Endothelial cell of umbilical vein (primary cell): ENCODE measurements around the gene BAAT. TPM values are rescaled to one million over a fixed set of nuclear protein-coding genes. Genes with fewer than 3 reads are reported as not detected.

Experiments
- BruUV-seq: library from RNA; stranded (reverse); fragments of 400-500 nt; replicated peaks from 2 replicates; lab custom pipeline; 2021; lab: Mats Ljungman, UMichigan
- CTCF ChIA-PET: fragments of 300-600, 350-600 bp; sonication (Branson Sonifier 250); formaldehyde crosslinking; loops from one replicate; lab custom pipeline; 2021; ENCODE audit warnings: antibody characterized with exemption, inconsistent platforms; lab: Charles Lee
- POLR2A ChIA-PET: fragments of 300-600, 350-600 bp; sonication (Branson Sonifier 250); formaldehyde crosslinking; loops from one replicate; lab custom pipeline; 2021; ENCODE audit warnings: antibody characterized with exemption, inconsistent platforms; lab: Charles Lee
- DNase-seq: peaks from one replicate; pipeline ENCODE4 v3.0.0-alpha.2; 2011; ENCODE audit warnings: low read depth, low spot score
- FAIRE-seq: peaks from 2 replicates; lab custom pipeline; 2011; peaks lifted over from hg19 to GRCh38; lab: Jason Lieb, UNC
- H2AFZ ChIP-seq: 2 replicates; pipeline ENCODE4 v1.6.0; 2012; ENCODE audit warnings: low read depth, low read length, control low read depth, inconsistent platforms
- H3K27ac ChIP-seq: 2 replicates; pipeline ENCODE4 v1.5.1; 2011; ENCODE audit warnings: low read depth, mild to moderate bottlenecking, control low read depth, low read length, moderate library complexity; ENCODE audit not compliant: insufficient read depth
- H3K27me3 ChIP-seq, 2 experiments: 2 replicates each; pipeline versions ENCODE4 v1.6.0 to v1.6.1; 2011; ENCODE audit warnings: low read length in 2 of 2, mixed read lengths in 1 of 2; ENCODE audit not compliant: control insufficient read depth in 2 of 2, insufficient read depth in 2 of 2
- H3K36me3 ChIP-seq, 2 experiments: 2 replicates in 1 of 2; 3 replicates in 1 of 2; pipeline ENCODE4 v1.5.1; 2011; ENCODE audit warnings: low read length in 2 of 2, mild to moderate bottlenecking in 1 of 2, moderate library complexity in 1 of 2; ENCODE audit not compliant: control insufficient read depth in 2 of 2, insufficient read depth in 2 of 2; ENCODE audit errors: extremely low read depth in 1 of 2
- H3K4me1 ChIP-seq: 3 replicates; pipeline ENCODE4 v1.5.1; 2011; ENCODE audit warnings: mild to moderate bottlenecking, low read length; ENCODE audit not compliant: control insufficient read depth, insufficient read depth; ENCODE audit errors: extremely low read depth
- H3K4me2 ChIP-seq: 2 replicates; pipeline ENCODE4 v1.6.1; 2011; ENCODE audit warnings: low read length, control low read depth, mixed read lengths; ENCODE audit not compliant: insufficient read depth
- H3K4me3 ChIP-seq, 3 experiments: fragments of 200-600 bp in 1 of 3; sonication (generic), shearing (Covaris generic) in 1 of 3; replicated peaks in 1 of 3; 2 replicates each; pipeline ENCODE4 v1.5.1; 2011 to 2016; ENCODE audit warnings: control low read depth in 3 of 3, low read length in 3 of 3, mild to moderate bottlenecking in 2 of 3, inconsistent platforms in 1 of 3, low read depth in 1 of 3, moderate library complexity in 1 of 3; ENCODE audit not compliant: insufficient read depth in 1 of 3
- H3K79me2 ChIP-seq: 2 replicates; pipeline ENCODE4 v1.6.0; 2012; ENCODE audit warnings: low read length, inconsistent platforms; ENCODE audit not compliant: control insufficient read depth, insufficient read depth
- H3K9ac ChIP-seq: replicated peaks from 2 replicates; pipeline ENCODE3; 2011; ENCODE audit warnings: low read length, control low read depth; ENCODE audit not compliant: insufficient read depth; ENCODE audit errors: extremely low read depth
- H3K9me1 ChIP-seq: replicated peaks from 3 replicates; pipeline ENCODE4 v1.6.0; 2011; ENCODE audit warnings: mild to moderate bottlenecking, low read length; ENCODE audit not compliant: control insufficient read depth, insufficient read depth; ENCODE audit errors: extremely low read depth
- H3K9me3 ChIP-seq: replicated peaks from 2 replicates; pipeline ENCODE4 v1.5.1; 2012; ENCODE audit warnings: low read length, inconsistent platforms; ENCODE audit not compliant: control insufficient read depth, insufficient read depth
- H4K20me1 ChIP-seq: replicated peaks from 2 replicates; pipeline ENCODE3; 2011; ENCODE audit warnings: mild to moderate bottlenecking, low read length; ENCODE audit not compliant: control insufficient read depth, insufficient read depth; ENCODE audit errors: extremely low read depth
- CTCF ChIP-seq, 2 donors: IDR thresholded peaks; 1 replicate in 1 of 2; 2 replicates in 1 of 2; pipeline ENCODE4 v1.5.1; 2011; ENCODE audit warnings: low read length in 2 of 2, mild to moderate bottlenecking in 2 of 2, moderate library complexity in 2 of 2, control low read depth in 1 of 2, inconsistent platforms in 1 of 2, low read depth in 1 of 2; ENCODE audit not compliant: insufficient read depth in 1 of 2; ENCODE audit errors: extremely low read depth in 1 of 2
- EZH2 ChIP-seq: IDR thresholded peaks from 2 replicates; pipeline ENCODE4 v1.6.1; 2012; ENCODE audit warnings: borderline replicate concordance, low read depth, mild to moderate bottlenecking, moderate library complexity, low read length, inconsistent platforms; ENCODE audit not compliant: severe bottlenecking
- FOS ChIP-seq: IDR thresholded peaks from 2 replicates; pipeline ENCODE4 v1.6.1; 2011; ENCODE audit warnings: mild to moderate bottlenecking, low read length, moderate library complexity, borderline replicate concordance; ENCODE audit not compliant: insufficient read depth
- GATA2 ChIP-seq: IDR thresholded peaks from 2 replicates; pipeline ENCODE4 v1.7.0; 2011; ENCODE audit warnings: low read depth, mild to moderate bottlenecking, moderate library complexity, mixed read lengths, low read length; ENCODE audit not compliant: insufficient read length, insufficient read depth
- JUN ChIP-seq: IDR thresholded peaks from 2 replicates; pipeline ENCODE4 v1.6.1; 2011; ENCODE audit warnings: borderline replicate concordance, low read depth; ENCODE audit not compliant: insufficient read length, insufficient read depth
- MAX ChIP-seq: IDR thresholded peaks from 2 replicates; pipeline ENCODE4 v1.6.1; 2011; ENCODE audit not compliant: insufficient read depth, insufficient read length
- MYC ChIP-seq: IDR thresholded peaks from one replicate; pipeline ENCODE4 v1.6.1; 2011; ENCODE audit warnings: mild to moderate bottlenecking, low read depth, low read length
- POLR2A ChIP-seq: IDR thresholded peaks from 2 replicates; pipeline ENCODE4 v1.6.1; 2012; ENCODE audit warnings: low read depth, mild to moderate bottlenecking, control low read depth, low read length
- POLR2AphosphoS5 ChIP-seq: IDR thresholded peaks from 2 replicates; pipeline ENCODE4 v1.6.1; 2012; ENCODE audit warnings: low read depth, mild to moderate bottlenecking, control low read depth, low read length, moderate library complexity; ENCODE audit not compliant: insufficient read depth
- dilution Hi-C: fragments of 300-500 bp; cut with MboI; formaldehyde crosslinking; loops from one replicate; pipeline ENCODE4 v1.15.0; 2019; ENCODE audit warnings: low sequenced_read_pairs; ENCODE audit not compliant: extremely low pct_ligation_motif_present
- intact Hi-C: fragments of 100-400 bp; cut with micrococcal nuclease; formaldehyde crosslinking; loops from one replicate; pipeline ENCODE4 v1.10.0; 2022
- polyA plus RNA-seq, 4 experiments: library from polyadenylated mRNA; depleted of rRNA in 3 of 4; stranded (reverse) in 3 of 4; unstranded in 1 of 4; fragments of >200 nt; gene quantifications; 2 replicates each; pipeline versions ENCODE4 v1.2.1 to v1.2.3, GENCODE V29; 2011 to 2012; ENCODE audit warnings: missing spikeins in 1 of 4
- total RNA-seq: library from RNA; stranded (reverse); gene quantifications from 2 replicates; pipeline ENCODE4 v1.2.3, GENCODE V29; 2021

Gene BAAT
- total and polyA plus RNA-seq, 2 donors (not counting 3 experiments of a cell fraction or from before 2014, with no cell fraction given): 0.01 TPM; not detected in 1

DNA sequence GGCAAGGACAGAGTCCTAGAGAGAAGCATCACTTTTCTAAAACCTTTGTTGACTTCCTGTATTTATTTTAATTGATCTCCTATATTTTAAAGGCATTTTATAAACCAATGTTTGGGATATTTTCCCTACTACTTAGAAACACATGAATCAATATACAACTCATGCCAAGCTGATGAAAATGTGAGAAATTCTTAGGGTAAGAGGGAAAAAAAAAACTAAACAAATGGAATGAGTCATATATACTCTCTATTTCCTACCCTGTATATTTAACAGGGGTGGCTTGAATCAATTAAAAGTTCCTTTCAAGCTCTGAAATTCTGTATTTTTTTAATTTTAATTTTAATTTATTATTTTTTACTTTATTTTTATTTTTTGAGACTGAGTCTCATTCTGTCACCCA is 19.6 kb downstream of the BAAT start:
- POLR2A ChIA-PET: no interaction called here

More for the DNA sequence above, 19.6 kb downstream of the BAAT start:
- Histone ChIP-seq H3K27ac (no peak overlapping the region), H3K36me3 (no peaks in the 10 kb centered on the region), H3K4me3 (no peak overlapping the region), H3K79me2 (no peaks in the 10 kb centered on the region), H3K9me3 (no peaks in the 10 kb centered on the region), H3K4me1 (no peaks in the 10 kb centered on the region), H3K9me1 (no peaks in the 10 kb centered on the region), H3K27me3 (no peaks in the 10 kb centered on the region), H3K9ac (no peak overlapping the region), H2AFZ (no peak overlapping the region), H4K20me1 (no peaks in the 10 kb centered on the region), H3K4me2 (no peak overlapping the region)
- dilution Hi-C loops: no loop called here
- CTCF ChIA-PET: interaction anchor here (0.7 kb wide), 1 partner anchor 246 kb away, joined by 3 read pairs; no protein-coding TSS in a partner anchor
- DNase-seq (no peak), FAIRE-seq (no peak)
- TF ChIP-seq GATA2: no peak
- TF ChIP-seq EZH2: no peak
- TF ChIP-seq JUN: no peak
- TF ChIP-seq POLR2A: no peak
- TF ChIP-seq MYC: no peak
- no peak for TF ChIP-seq MAX
- no peak for TF ChIP-seq CTCF (IDR thresholded peaks at IDR 0.05; ENCODE audit: extremely low read depth in 1 of 2, insufficient read depth in 1 of 2, low read depth in 1 of 2, low read length in 2 of 2)
- no peak for TF ChIP-seq POLR2AphosphoS5
- TF ChIP-seq FOS: no peak
- no TSS peak for BruUV-seq
- intact Hi-C loops: no loop called here
